C4-2B (cell line): ENCODE data around the gene FBXL14.

Source experiments
- CTCF ChIP-seq: fragments of 450-650 bp; conservative IDR thresholded peaks from 2 replicates; pipeline ENCODE4 v1.5.1; 2017; ENCODE audit warnings: mild to moderate bottlenecking
- ZFX ChIP-seq: fragments of 450-650 bp; IDR thresholded peaks from 2 replicates; pipeline ENCODE4 v1.6.1; 2017

- TF ChIP-seq CTCF (no peak), ZFX (no peak)
These were observed 13.7 kb upstream of the FBXL14 start for GRCh38 chr12:1607940-1608712.
